Memory B cell (primary cell): ENCODE measurements around the gene TNFSF10.
"Not testable (repeated sequence)": the region's sequence is repeated elsewhere in the genome, so short reads cannot be mapped to it uniquely, and the experiment has no call there.

Source experiments
- ATAC-seq: fragments of 150-1000 bp; cut with Tn5 transposase; 2 replicates; pipeline ENCODE4 v1.10.0; 2021; ENCODE audit warnings: low read depth, mild to moderate bottlenecking, moderate library complexity
- DNase-seq, 2 donors: peaks; one replicate each; pipeline ENCODE4 v3.0.0; 2022; ENCODE audit warnings: low spot score in 2 of 2
- H3K27ac Mint-ChIP-seq: one replicate; pipeline ENCODE4 v1.8.0; 2022; ENCODE audit warnings: mild to moderate bottlenecking, moderate library complexity, mixed read lengths
- H3K27me3 Mint-ChIP-seq: one replicate; pipeline ENCODE4 v1.8.0; 2022; ENCODE audit warnings: mixed read lengths
- H3K36me3 Mint-ChIP-seq: one replicate; pipeline ENCODE4 v1.8.0; 2022; ENCODE audit warnings: mild to moderate bottlenecking, mixed read lengths
- H3K4me1 Mint-ChIP-seq: one replicate; pipeline ENCODE4 v1.8.0; 2022; ENCODE audit warnings: mixed read lengths
- H3K4me3 Mint-ChIP-seq: one replicate; pipeline ENCODE4 v1.8.0; 2022; ENCODE audit warnings: mild to moderate bottlenecking, moderate library complexity, mixed read lengths
- H3K9me3 Mint-ChIP-seq: one replicate; pipeline ENCODE4 v1.8.0; 2022; ENCODE audit warnings: mixed read lengths

Gene TNFSF10

DNA sequence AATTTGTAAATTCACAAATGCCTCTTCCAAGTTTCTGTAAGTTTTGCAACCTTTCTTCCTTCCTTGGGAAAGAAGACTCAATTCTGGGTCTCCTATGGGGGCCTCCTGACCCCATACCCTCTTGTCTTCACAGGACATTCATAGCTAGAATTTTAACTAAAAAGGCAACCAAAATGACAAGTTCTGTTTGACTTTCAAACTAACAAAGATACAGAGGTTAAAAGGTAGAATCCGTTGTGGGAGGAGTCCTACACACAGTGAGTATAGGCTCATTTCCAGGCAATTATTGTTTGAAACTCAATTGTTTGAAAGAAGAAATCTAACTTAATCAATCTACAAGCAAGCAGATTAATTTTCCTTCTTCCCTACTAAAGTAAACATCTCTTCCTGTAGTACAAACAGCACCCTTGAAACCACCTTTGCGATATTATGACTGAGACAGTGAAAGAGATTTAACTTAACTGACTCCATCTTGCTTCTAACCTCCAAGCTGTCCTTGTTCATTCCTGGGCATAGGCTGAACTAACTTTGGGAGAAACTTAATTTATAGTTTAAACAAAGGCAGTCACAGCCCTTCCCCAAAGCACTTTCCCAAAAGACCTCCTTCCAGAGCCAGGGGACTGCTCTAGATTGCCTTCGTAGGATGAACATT lies 14.4 kb upstream of the TNFSF10 start:
- H3K4me1 Mint-ChIP-seq = peaks cover 13% of the 10 kb centered on the region
- H3K27ac Mint-ChIP-seq = no peak overlapping the region
- H3K36me3 Mint-ChIP-seq = peaks cover 3% of the 10 kb centered on the region
- DNase-seq = no peak
- ATAC-seq = no peak
- H3K27me3 Mint-ChIP-seq = no peaks in the 10 kb centered on the region
- no peak overlapping the region for H3K4me3 Mint-ChIP-seq
- H3K9me3 Mint-ChIP-seq = peaks cover 3% of the 10 kb centered on the region

DNA sequence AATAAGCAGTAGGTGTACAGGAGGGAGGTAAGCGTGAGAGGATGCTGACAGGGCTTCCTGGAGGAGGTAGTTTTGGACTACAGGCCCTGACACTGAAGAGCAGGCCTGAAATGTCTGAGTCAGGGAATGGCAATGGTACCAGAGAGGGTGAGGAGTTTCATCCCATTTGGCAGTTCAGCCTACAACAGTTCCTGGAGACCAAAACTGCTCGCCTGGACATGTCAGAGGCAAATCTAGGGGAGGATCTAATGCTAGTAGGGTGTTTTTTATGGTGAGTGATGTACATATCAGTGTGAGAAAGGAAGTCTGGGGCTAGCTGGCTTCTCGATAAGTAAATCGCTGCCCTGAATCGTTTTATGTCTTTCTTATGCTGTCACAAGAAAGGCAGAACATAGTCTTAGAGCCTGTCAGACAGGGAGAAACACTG lies 13.8 kb upstream of the TNFSF10 start:
- no peak for DNase-seq
- Mint-ChIP-seq H3K36me3 (peaks cover 3% of the 10 kb centered on the region), H3K9me3 (peaks cover 3% of the 10 kb centered on the region), H3K27me3 (no peaks in the 10 kb centered on the region), H3K4me1 (peaks cover 13% of the 10 kb centered on the region), H3K27ac (peak overlapping the region; percentile 3), H3K4me3 (no peak overlapping the region)
- ATAC-seq = no peak

DNA sequence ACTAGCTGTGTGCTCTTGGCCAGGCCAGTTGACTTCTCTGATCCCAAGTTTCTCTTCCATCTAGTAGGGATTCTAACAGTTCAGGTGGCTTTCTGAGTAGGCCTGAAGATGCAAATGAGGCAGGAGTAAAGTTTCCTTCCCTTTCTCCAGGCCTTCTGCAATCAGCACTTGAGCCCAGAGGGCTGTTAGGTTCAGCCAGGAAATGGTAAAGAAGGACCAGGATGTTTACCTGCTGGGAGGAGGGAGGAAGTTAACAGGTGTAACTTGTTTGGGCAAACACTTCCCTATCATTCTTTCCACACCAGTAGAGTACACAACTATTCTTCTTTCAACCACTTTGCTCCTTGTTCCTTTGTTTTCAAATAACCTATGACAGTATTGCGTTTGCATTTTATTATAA lies 13.3 kb upstream of the TNFSF10 start:
- H3K9me3 Mint-ChIP-seq = peaks cover 3% of the 10 kb centered on the region
- H3K36me3 Mint-ChIP-seq = peaks cover 3% of the 10 kb centered on the region
- ATAC-seq = no peak
- no peak overlapping the region for H3K27ac Mint-ChIP-seq
- no peak overlapping the region for H3K4me3 Mint-ChIP-seq
- H3K4me1 Mint-ChIP-seq = peaks cover 13% of the 10 kb centered on the region
- no peaks in the 10 kb centered on the region for H3K27me3 Mint-ChIP-seq
- no peak for DNase-seq

DNA sequence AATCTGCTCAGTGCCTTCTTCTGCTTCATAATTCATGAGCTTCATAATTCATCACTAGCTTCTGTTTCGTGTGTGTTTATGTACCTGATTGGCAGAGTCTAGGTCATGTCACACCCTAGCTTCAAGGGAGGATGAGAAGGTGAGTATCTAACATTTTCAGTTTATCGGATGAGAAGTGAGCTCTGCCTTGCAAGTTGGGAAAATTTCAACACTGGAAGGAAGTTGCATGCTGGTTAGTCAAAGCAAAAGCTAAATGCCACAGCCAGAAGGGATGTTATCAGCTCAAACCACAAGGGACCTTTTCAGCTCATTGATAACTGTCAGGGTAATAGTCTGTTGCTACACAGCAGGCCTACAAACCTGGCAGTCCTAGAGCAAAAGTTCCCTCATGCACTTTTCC lies 7.3 kb upstream of the TNFSF10 start:
- ATAC-seq (no peak), DNase-seq (no peak)
- Mint-ChIP-seq H3K9me3 (peaks cover 3% of the 10 kb centered on the region), H3K27ac (no peak overlapping the region), H3K27me3 (no peaks in the 10 kb centered on the region), H3K36me3 (peaks cover 3% of the 10 kb centered on the region), H3K4me1 (peaks cover 6% of the 10 kb centered on the region), H3K4me3 (no peak overlapping the region)

GRCh38 chr3:172530101-172530561 lies 6.9 kb upstream of the TNFSF10 start:
- H3K27ac Mint-ChIP-seq = no peak overlapping the region
- H3K4me1 Mint-ChIP-seq = peaks cover 6% of the 10 kb centered on the region
- H3K27me3 Mint-ChIP-seq = no peaks in the 10 kb centered on the region
- no peak for ATAC-seq
- no peak for DNase-seq
- no peaks in the 10 kb centered on the region for H3K9me3 Mint-ChIP-seq
- H3K36me3 Mint-ChIP-seq = no peaks in the 10 kb centered on the region
- no peak overlapping the region for H3K4me3 Mint-ChIP-seq

DNA sequence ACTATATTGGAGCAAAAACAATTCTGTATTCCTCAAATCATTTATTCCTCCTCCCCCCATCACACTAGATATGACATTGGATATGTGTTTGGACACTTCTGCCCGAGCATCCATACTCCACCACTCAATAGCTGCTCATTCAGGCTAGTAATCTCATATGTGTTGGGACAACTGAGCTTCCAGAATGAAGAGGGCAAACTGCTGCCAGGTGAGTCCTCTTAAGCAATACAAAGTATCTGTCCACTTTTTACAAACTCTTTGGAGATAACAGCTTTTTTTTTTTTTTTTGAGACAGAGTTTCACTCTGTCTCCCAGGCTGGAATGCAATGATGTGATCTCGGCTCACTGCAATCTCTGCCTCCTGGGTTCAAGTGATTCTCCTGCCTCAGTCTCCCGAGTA lies 5.4 kb upstream of the TNFSF10 start:
- Mint-ChIP-seq H3K36me3 (no peaks in the 10 kb centered on the region), H3K27ac (no peak overlapping the region), H3K27me3 (no peaks in the 10 kb centered on the region), H3K9me3 (no peaks in the 10 kb centered on the region), H3K4me3 (no peak overlapping the region), H3K4me1 (peaks cover 13% of the 10 kb centered on the region)
- DNase-seq = no peak
- ATAC-seq = no peak

DNA sequence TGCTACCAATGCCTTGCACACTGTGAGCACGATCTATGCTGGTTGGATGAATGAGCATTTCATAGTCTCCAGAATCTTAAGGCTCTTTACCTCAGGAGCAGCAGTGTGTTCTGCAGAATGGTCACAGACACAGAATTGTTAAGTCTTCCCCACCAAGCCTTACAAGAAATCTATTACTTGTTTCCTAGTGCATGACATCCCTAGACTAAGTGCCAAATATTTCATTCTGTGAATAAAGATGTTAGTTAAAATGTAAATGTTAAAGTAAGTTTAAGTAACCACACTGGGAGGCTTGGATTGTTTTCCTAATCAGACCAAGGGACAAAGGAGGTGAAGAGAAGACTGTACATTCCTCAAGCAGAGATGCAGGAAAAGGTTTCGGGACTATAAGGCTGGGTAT lies 4.1 kb upstream of the TNFSF10 start:
- H3K4me3 Mint-ChIP-seq = no peak overlapping the region
- H3K4me1 Mint-ChIP-seq = peaks cover 16% of the 10 kb centered on the region

DNA sequence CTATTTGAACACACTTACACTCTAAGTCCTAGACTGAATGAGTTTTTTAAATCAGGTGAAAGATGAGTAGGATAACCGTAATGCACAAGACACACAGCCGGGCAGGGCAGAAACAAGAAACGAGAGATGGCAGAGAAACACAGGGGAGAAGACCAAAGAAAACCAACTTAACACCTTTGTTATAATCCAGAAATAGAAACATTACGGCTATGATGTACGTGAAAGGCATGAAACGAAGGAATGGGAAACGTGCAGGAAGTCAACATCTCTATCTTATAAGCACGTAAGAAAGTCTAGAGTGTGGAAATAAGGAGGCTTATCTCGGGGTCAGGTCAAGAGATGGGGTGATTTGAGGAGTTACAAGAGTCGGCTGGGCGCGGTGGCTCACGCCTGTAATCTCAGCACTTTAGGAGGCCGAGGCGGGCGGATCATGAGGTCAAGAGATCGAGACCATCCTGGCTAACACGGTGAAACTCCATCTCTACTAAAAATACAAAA lies 1.9 kb upstream of the TNFSF10 start:
- DNase-seq (no peak), ATAC-seq (no peak)
- H3K27ac Mint-ChIP-seq = no peak overlapping the region
- H3K27me3 Mint-ChIP-seq = no peaks in the 10 kb centered on the region
- H3K4me1 Mint-ChIP-seq = peaks cover 28% of the 10 kb centered on the region
- H3K4me3 Mint-ChIP-seq = no peak overlapping the region
- H3K36me3 Mint-ChIP-seq = no peaks in the 10 kb centered on the region
- H3K9me3 Mint-ChIP-seq = no peaks in the 10 kb centered on the region

More for the DNA sequence above, 4.1 kb upstream of the TNFSF10 start:
- Mint-ChIP-seq H3K27ac (no peak overlapping the region), H3K27me3 (no peaks in the 10 kb centered on the region), H3K9me3 (no peaks in the 10 kb centered on the region), H3K36me3 (no peaks in the 10 kb centered on the region)
- DNase-seq (no peak), ATAC-seq (no peak)

DNA sequence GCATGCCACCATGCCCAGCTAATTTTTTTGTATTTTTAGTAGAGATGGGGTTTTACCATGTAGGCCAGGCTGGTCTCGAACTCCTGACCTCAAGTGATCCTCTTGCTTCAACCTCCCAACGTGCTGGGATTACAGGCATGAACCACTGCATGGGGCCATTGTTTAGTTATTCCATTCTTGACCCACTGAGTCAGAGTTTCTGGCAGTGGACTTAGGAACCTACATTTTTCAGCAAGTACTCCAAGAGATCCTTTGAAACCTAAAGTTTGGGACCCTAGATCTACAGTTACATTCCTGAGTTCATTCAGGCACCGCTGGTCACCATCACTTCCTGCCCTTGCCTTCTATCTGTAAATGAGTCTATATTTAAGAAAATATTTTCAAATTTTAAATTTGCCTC lies 1.4 kb upstream of the TNFSF10 start:
- DNase-seq (no peak), ATAC-seq (no peak)
- H3K4me3 Mint-ChIP-seq = no peak overlapping the region
- H3K27me3 Mint-ChIP-seq = no peaks in the 10 kb centered on the region
- H3K4me1 Mint-ChIP-seq = peaks cover 32% of the 10 kb centered on the region
- H3K27ac Mint-ChIP-seq = peak overlapping the region; percentile 81
- H3K36me3 Mint-ChIP-seq = no peaks in the 10 kb centered on the region
- no peaks in the 10 kb centered on the region for H3K9me3 Mint-ChIP-seq

DNA sequence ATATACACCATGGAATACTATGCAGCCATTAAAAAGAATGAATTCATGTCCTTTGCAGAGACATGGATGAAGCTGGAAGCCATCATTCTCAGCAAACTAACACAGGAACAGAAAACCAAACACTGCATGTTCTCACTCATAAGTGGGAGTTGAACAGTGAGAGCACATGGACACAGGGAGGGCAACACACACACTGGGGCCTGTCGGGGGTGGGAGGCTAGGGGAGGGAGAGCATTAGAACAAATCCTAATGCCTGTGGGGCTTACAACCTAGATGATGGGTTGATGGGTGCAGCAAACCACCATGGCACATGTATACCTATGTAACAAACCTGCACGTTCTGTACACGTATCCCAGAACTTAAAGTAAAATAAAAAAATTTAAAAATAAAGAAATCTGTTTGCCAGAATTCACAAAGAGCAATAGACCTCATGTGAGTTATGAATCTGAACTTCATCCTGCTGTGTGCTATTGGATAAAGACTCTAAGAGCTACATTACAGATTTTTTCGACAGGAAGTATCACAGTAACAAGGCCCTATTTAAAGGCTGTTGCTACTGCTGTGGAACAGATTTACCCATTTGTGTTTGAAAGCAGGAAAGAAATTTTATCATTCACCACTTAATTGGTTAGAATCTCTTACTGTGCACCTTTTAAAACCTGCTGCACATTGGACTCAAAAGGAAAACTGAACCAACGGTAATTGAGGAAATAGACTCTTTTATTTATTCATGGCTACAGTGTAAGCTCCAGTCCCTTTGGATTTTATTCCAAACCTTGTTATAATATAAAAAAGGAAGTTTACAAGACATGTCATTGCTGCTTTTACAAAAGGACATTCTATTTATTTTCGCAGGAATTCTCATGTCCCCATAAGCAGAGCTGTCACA lies 1.1 kb downstream of the TNFSF10 start:
- not testable (repeated sequence) for H3K27me3 Mint-ChIP-seq, H3K36me3 Mint-ChIP-seq, DNase-seq, H3K9me3 Mint-ChIP-seq, ATAC-seq
- peak overlapping the region; percentile 81 for H3K27ac Mint-ChIP-seq
- peaks cover 42% of the 10 kb centered on the region for H3K4me1 Mint-ChIP-seq
- H3K4me3 Mint-ChIP-seq = peak overlapping the region; percentile 96

DNA sequence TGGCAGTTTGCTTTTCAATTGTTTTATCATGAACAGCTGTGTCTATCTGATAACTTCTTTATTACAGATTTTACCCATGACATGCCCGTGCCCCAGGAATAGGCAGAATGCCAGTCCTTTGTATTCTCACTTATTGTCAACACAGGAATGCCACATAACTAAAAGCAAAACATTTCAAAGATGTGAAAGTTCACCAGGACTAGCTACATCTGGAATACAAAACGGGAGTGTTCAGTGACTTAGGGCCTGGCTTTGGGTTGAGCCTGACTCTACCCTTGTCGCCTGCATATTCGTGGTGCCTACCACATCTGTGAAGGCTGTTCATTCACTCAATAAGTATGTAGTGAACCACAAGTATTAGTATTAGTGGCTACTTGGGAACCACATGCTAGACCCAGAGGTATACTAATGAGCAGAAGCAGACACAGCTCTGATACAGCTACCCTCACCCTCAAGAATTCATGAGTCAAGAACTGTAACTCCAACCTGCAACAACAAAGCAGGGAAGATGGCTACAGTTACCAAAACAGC lies 2.9 kb downstream of the TNFSF10 start:
- DNase-seq = no peak
- H3K36me3 Mint-ChIP-seq = peaks cover 15% of the 10 kb centered on the region

DNA sequence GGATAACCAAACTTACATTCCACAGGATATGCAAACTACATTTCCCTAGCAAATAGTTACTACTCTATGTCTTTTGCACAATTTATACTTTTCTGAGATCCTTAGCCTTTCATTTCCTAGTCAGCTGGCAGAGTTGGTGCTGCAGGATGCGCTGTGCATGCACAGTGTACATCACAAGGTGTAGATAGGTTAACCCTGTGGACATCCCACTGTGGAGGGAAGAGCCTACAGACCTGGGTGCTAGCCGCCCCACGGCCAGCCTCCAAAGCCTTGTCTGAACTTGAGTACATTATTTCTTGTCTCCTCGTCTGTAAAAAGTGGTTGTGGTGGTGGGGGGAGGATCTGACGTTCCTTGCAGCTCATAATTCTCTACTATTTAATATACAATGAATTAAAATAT lies 3.5 kb downstream of the TNFSF10 start:
- H3K9me3 Mint-ChIP-seq = no peaks in the 10 kb centered on the region
- H3K36me3 Mint-ChIP-seq = peaks cover 16% of the 10 kb centered on the region
- peaks cover 53% of the 10 kb centered on the region for H3K4me1 Mint-ChIP-seq
- no peaks in the 10 kb centered on the region for H3K27me3 Mint-ChIP-seq
- peak overlapping the region; percentile 50 for H3K27ac Mint-ChIP-seq
- DNase-seq (no peak), ATAC-seq (no peak)
- H3K4me3 Mint-ChIP-seq = no peak overlapping the region

More for the DNA sequence above, 2.9 kb downstream of the TNFSF10 start:
- Mint-ChIP-seq H3K4me3 (peak overlapping the region; percentile 96), H3K27me3 (no peaks in the 10 kb centered on the region), H3K9me3 (no peaks in the 10 kb centered on the region), H3K4me1 (peaks cover 53% of the 10 kb centered on the region), H3K27ac (peak overlapping the region; percentile 50)
- no peak for ATAC-seq

- H3K27me3 Mint-ChIP-seq = no peaks in the 10 kb centered on the region
- peaks cover 51% of the 10 kb centered on the region for H3K4me1 Mint-ChIP-seq
- H3K27ac Mint-ChIP-seq = no peak overlapping the region
- H3K4me3 Mint-ChIP-seq = no peak overlapping the region
- no peak for DNase-seq
- ATAC-seq = no peak
- peaks cover 22% of the 10 kb centered on the region for H3K36me3 Mint-ChIP-seq
- no peaks in the 10 kb centered on the region for H3K9me3 Mint-ChIP-seq
These were observed 4.1 kb downstream of the TNFSF10 start for GRCh38 chr3:172518929-172519640.
